ENCODE data around the gene SERINC4.

The SERINC4 gene

GRCh38 chr15:43795997-43796396 is 4.0 kb downstream of the SERINC4 start:
- DNase-seq: no peak

GRCh38 chr15:43795197-43795596 is 4.8 kb downstream of the SERINC4 start:
- DNase-seq: no peak

DNA sequence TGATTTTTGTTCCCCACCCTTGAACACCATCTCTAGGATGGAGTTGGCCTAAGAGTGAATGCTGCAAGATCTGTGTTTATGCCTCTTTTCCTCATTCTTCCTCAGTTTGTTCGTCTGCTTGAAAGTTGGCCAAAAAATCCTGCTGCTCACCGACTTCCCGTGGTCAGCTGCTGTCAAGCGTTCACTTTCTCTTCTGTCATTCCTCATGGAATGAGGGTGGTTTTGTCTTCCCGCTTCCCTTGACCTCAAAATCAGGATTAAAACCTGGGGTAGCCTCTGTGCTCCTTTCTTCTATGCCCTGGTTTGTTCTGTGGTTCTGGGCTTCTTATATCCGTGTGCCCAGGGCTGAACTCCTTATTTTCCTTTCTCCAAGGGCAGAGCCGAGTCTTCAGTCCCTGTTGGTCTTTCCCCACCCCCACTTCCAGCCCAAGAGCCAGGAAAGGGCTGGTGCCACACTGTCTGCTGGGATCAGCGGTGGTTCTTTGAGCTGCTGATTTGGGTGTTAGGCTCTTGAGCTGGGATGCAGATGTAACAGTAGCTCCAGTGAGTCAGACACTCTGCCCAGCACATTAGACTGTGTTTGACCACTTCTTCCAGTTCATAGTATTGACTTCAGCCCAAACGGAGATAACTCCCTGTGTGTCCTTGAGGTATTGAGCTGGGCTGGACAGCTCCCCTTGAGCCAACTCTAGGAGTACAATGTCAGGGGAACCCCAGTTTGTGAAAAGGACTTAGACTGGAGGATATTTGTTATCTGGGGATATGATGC is 5.6 kb downstream of the SERINC4 start:
- no peak for DNase-seq

DNA sequence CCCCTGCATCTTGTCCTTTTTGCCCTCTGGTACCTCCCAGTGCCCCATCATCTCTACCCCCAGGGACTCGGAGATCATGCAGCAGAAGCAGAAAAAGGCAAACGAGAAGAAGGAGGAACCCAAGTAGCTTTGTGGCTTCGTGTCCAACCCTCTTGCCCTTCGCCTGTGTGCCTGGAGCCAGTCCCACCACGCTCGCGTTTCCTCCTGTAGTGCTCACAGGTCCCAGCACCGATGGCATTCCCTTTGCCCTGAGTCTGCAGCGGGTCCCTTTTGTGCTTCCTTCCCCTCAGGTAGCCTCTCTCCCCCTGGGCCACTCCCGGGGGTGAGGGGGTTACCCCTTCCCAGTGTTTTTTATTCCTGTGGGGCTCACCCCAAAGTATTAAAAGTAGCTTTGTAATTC is 6.4 kb downstream of the SERINC4 start:
- no peak for DNase-seq

DNA sequence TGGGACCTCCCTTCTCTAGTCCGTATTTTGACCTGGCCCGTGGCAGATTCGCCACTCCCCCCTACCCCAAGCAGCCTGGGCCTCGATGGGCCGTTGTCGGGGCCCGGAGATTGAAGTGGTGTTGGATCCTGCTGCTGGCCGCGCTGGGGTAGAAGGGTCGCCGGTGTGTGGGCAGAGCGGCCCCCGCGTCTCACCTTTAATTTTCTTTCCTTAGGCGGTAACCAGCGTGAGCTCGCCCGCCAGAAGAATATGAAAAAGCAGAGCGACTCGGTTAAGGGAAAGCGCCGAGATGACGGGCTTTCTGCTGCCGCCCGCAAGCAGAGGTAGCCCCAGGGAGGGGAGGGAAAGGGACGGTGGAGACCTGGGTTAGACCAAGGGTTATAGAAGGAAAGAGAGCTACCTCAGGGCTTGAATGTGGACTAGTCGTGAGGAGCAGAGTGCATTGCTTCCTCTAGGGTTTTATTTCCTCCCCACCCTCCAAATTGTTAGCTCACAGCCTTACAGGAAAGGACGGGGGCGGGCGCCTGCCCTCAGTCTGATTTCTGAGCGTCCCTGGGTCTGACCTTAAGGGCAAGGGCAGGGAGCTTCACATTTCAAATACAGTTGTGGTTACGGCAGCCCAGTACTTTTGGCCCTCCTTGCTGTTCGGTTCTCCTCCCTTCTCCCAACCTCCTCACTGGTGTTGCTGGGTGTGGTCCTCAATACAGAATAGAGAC is 7.1 kb downstream of the SERINC4 start:
- DNase-seq: peak in 4 of 6 experiments; percentile 8 to 41 (median 16)

DNA sequence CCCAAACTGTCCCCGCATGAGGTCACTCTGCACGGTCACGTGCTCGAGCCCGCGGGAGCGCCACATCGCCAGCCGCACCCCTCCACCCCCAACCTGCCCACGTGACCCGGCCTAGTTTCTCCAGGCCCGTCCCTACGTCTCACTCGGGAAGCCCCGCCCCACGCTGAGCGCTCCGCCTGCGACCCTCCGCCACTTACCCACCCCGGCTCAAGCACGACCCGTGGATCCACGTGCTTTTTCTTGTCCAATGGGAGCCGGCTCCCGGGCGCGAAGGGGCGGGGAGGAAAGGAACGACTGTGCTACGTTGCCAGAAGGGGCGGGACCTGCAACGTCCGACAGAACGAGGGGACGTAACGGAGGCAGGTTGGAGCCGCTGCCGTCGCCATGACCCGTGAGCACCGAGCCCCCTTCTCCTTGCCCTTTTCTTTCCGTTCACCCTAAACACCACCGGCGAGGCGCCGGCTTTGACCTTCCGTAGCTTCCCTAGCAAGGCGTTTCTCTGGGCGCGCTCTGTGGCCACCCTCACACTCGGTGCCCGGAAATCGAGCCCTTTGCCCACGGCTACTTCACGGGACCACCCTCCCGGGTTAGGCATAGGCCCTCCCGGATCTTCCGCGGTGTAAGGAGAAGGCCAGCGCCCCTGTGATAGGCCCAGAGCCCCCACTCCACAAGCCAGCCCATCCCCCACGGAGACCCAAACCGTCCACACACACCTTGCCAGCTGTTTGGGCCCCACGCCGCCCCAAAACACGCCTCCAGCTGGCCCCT is 7.8 kb downstream of the SERINC4 start, which contains the start of gene SERF2:
Gene SERF2 (plus strand): TSS at position 328 of the 768 bp plus-strand sequence. CDS start 57 bp downstream, at position 385.
- DNase-seq: peak; percentile 95 to 100 (median 98)

- no peak for DNase-seq
Observed at GRCh38 chr15:43789409-43789808, 10.6 kb downstream of the SERINC4 start.

GRCh38 chr15:43779016-43779415 is 21.0 kb downstream of the SERINC4 start:
- DNase-seq: no peak

GRCh38 chr15:43777267-43777914 is 22.6 kb downstream of the SERINC4 start:
- peak; percentile 74 to 89 (median 82) for DNase-seq

DNA sequence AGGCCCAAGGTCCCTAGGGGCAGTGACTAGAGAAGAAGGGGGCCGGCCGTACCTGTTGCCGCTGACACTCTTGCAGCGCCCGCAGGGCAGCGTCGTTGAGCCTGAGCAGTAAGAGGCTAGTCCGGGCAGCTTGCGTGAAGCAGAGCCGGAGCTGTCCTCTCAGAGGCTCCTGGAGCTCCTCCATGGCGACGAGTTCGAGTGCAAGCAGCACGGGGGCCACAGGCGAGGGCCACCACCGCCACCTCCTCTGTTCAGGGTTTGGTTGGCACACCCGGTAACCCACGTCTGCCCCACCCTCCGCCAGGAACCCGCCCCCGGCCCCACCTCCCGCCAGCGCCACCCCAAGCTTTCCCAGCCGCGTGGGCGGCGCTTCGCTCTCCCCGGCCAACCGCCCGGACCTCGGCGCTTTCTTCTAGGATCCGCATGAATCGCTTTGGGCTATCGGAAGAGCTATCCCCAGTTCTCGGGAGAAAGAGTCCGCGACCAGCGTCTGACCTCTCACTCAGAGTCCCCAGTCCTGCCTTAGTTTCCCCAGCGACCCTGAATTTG is 23.2 kb downstream of the SERINC4 start, which contains the start of gene ELL3:
Gene ELL3 (minus strand): TSS at position 249 of the 549 bp plus-strand sequence. CDS start 65 bp downstream, at position 184.
- DNase-seq: peak; percentile 69 to 86 (median 80)

DNA sequence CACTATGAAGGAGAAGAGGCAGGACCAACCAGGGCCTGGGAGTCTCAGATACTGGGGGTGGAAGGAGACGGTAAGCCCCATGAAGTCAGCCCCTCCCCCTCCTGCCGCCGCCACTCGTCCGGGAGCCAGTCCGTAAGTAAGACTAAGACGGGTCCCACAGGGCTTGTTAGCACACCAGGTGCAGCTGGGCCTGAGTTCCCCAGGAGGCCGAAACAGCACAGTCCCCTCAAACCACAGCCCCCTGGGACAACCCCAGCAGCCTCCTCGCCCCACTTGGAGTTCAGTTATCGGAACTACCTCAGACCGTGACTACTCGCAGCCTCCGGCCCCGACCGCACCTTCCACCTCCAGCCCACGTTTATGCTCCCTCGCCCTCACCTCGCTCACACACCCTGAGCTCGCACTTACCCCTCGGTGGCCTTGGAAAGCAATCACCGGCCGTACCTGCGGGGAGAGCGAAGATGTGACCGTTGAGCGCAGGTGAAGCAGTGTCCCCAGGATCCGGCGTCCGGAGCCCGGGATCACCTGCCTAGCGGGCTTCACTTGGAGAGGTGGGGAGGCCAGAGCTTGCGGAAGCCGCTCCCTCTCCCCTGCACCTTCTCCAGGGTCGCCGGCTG is 23.8 kb downstream of the SERINC4 start:
- peak in 3 of 6 experiments; percentile 15 to 32 (median 21) for DNase-seq

GRCh38 chr15:43775411-43775965 is 24.5 kb downstream of the SERINC4 start:
- no peak for DNase-seq

GRCh38 chr15:43774062-43774461 is 26.0 kb downstream of the SERINC4 start:
- no peak for DNase-seq

- no peak for DNase-seq
Observed at GRCh38 chr15:43772624-43773023, 27.4 kb downstream of the SERINC4 start.

GRCh38 chr15:43771816-43772215 is 28.2 kb downstream of the SERINC4 start:
- DNase-seq: no peak

- DNase-seq: peak; percentile 19 to 54 (median 38)
Observed at GRCh38 chr15:43769584-43770228, 30.3 kb downstream of the SERINC4 start.

- no peak for DNase-seq
Observed at GRCh38 chr15:43763819-43764446, 36.1 kb downstream of the SERINC4 start.

DNA sequence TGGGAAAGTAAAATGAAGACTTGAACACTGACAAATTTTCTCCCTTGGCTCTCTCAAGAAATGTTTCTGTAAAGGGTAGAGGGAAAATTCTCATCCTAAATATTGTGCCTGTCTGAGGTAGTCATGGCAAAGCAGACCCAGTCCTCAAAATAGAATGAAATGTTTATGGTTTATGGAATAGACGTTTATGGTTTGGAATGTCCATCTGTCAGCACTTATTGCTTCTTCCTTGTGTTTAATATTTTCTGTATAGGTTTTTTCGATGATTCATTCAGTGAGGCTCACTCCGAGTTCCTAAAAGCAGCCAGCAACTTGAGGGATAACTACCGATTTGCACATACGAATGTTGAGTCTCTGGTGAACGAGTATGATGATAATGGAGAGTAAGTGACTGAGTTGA is 37.2 kb downstream of the SERINC4 start:
- no peak for DNase-seq

GRCh38 chr15:43751885-43752284 is 48.1 kb downstream of the SERINC4 start:
- DNase-seq: no peak

GRCh38 chr15:43749690-43750345 is 50.2 kb downstream of the SERINC4 start:
- peak; percentile 6 to 82 (median 62) for DNase-seq
